H1 (cell line): ENCODE results near the gene APC2. TPM values are rescaled to one million over a fixed set of nuclear protein-coding genes. Genes with fewer than 3 reads are reported as not detected.

Experiments
- CTCF ChIA-PET: fragments of 300-600 bp; sonication (Branson Sonifier 250); formaldehyde crosslinking; loops from one replicate; lab custom pipeline; 2021; ENCODE audit not compliant: partially characterized antibody; lab: Charles Lee
- POLR2A ChIA-PET: fragments of 300-600 bp; sonication (Branson Sonifier 250); formaldehyde crosslinking; loops from one replicate; lab custom pipeline; 2021; ENCODE audit warnings: inconsistent platforms; ENCODE audit not compliant: partially characterized antibody; lab: Charles Lee
- DNase-seq, 2 experiments: peaks; one replicate each; pipeline versions ENCODE4 v3.0.0 to v3.0.0-alpha.2; 2010 to 2022; ENCODE audit warnings: low spot score in 2 of 2, low read depth in 1 of 2, mixed read lengths in 1 of 2
- FAIRE-seq: peaks from 2 replicates; lab custom pipeline; 2011; peaks lifted over from hg19 to GRCh38; lab: Jason Lieb, UNC
- H2AFZ ChIP-seq: 2 replicates; pipeline ENCODE4 v1.8.1; 2012; ENCODE audit warnings: low read length, inconsistent platforms
- H2AK5ac ChIP-seq: 2 replicates; pipeline ENCODE4 v1.6.1; 2013; ENCODE audit warnings: low read depth, low read length
- H2BK120ac ChIP-seq: replicated peaks from 2 replicates; pipeline ENCODE3; 2013; ENCODE audit warnings: low read depth, low read length, inconsistent platforms
- H2BK12ac ChIP-seq: 2 replicates; pipeline ENCODE4 v1.6.1; 2013; ENCODE audit warnings: low read depth, low read length
- H2BK15ac ChIP-seq: 2 replicates; pipeline ENCODE4 v1.6.1; 2013; ENCODE audit warnings: low read length
- H2BK20ac ChIP-seq: 2 replicates; pipeline ENCODE4 v1.6.1; 2013; ENCODE audit warnings: low read length
- H2BK5ac ChIP-seq: 2 replicates; pipeline ENCODE4 v1.6.1; 2013; ENCODE audit warnings: low read depth, low read length
- H3K14ac ChIP-seq: 2 replicates; pipeline ENCODE4 v1.6.1; 2013; ENCODE audit warnings: inconsistent platforms; ENCODE audit not compliant: insufficient read length
- H3K18ac ChIP-seq: 2 replicates; pipeline ENCODE4 v1.6.1; 2013; ENCODE audit warnings: low read length; ENCODE audit errors: extremely low read depth
- H3K23ac ChIP-seq: 2 replicates; pipeline ENCODE4 v1.6.1; 2013; ENCODE audit warnings: inconsistent platforms; ENCODE audit not compliant: insufficient read length
- H3K23me2 ChIP-seq: 2 replicates; pipeline ENCODE4 v1.6.1; 2013; ENCODE audit warnings: low read depth, low read length
- H3K27ac ChIP-seq: 2 replicates; pipeline ENCODE4 v1.6.1; 2011; ENCODE audit warnings: low read depth, low read length, inconsistent platforms
- H3K27me3 ChIP-seq, 4 experiments: replicated peaks in 1 of 4; 1 replicate in 1 of 4; 2 replicates in 3 of 4; pipeline versions ENCODE4 v1.6.1 to v1.8.1; 2011 to 2013; ENCODE audit warnings: low read length in 3 of 4, mild to moderate bottlenecking in 3 of 4, inconsistent platforms in 2 of 4, mixed read lengths in 2 of 4, moderate library complexity in 1 of 4; ENCODE audit not compliant: control insufficient read depth in 3 of 4, insufficient read depth in 3 of 4; ENCODE audit errors: extremely low read depth in 1 of 4
- H3K36me3 ChIP-seq, 4 experiments: 2 replicates each; pipeline versions ENCODE4 v1.6.1 to v1.8.1; 2011 to 2013; ENCODE audit warnings: mild to moderate bottlenecking in 4 of 4, low read length in 3 of 4, moderate library complexity in 2 of 4, control low read depth in 1 of 4, inconsistent platforms in 1 of 4; ENCODE audit not compliant: insufficient read depth in 4 of 4, control insufficient read depth in 2 of 4
- H3K4ac ChIP-seq: replicated peaks from 2 replicates; pipeline ENCODE3; 2013; ENCODE audit warnings: low read length, low read depth, mixed read lengths, inconsistent platforms; ENCODE audit not compliant: insufficient read length
- H3K4me1 ChIP-seq, 4 experiments: replicated peaks in 1 of 4; 1 replicate in 1 of 4; 2 replicates in 3 of 4; pipeline versions ENCODE4 v1.6.1 to v1.8.1; 2011 to 2013; ENCODE audit warnings: low read length in 3 of 4, inconsistent platforms in 2 of 4, mixed read lengths in 1 of 4; ENCODE audit not compliant: insufficient read depth in 4 of 4, control insufficient read depth in 3 of 4
- H3K4me2 ChIP-seq, 2 experiments: 2 replicates each; pipeline versions ENCODE4 v1.6.1 to v1.8.1; 2011 to 2013; ENCODE audit warnings: low read depth in 2 of 2, low read length in 2 of 2, control low read depth in 1 of 2, inconsistent platforms in 1 of 2, mild to moderate bottlenecking in 1 of 2; ENCODE audit not compliant: insufficient read depth in 1 of 2
- H3K4me3 ChIP-seq, 4 experiments: fragments of 200-600, 300-600 bp in 1 of 4; sonication (generic), shearing (Covaris generic), sonication (Bioruptor Twin) in 1 of 4; 2 replicates each; pipeline versions ENCODE4 v1.5.1 to v1.8.1; 2011 to 2016; ENCODE audit warnings: low read length in 4 of 4, low read depth in 3 of 4, control low read depth in 2 of 4, inconsistent platforms in 2 of 4, mild to moderate bottlenecking in 2 of 4, mixed read lengths in 1 of 4, moderate library complexity in 1 of 4; ENCODE audit not compliant: insufficient read depth in 2 of 4; ENCODE audit errors: extremely low read depth in 1 of 4
- H3K56ac ChIP-seq: replicated peaks from 2 replicates; pipeline ENCODE3; 2013; ENCODE audit warnings: low read depth, mild to moderate bottlenecking, mixed read lengths, low read length, inconsistent platforms; ENCODE audit not compliant: insufficient read length
- H3K79me1 ChIP-seq: 2 replicates; pipeline ENCODE4 v1.6.1; 2013; ENCODE audit warnings: low read depth, low read length, control low read depth
- H3K79me2 ChIP-seq, 2 experiments: 2 replicates each; pipeline versions ENCODE4 v1.6.1 to v1.8.1; 2012 to 2013; ENCODE audit warnings: low read length in 2 of 2, mild to moderate bottlenecking in 2 of 2, inconsistent platforms in 1 of 2; ENCODE audit not compliant: insufficient read depth in 2 of 2, control insufficient read depth in 1 of 2
- H3K9ac ChIP-seq, 4 experiments: replicated peaks in 1 of 4; 1 replicate in 1 of 4; 2 replicates in 3 of 4; pipeline versions ENCODE4 v1.6.1 to v1.8.1; 2011 to 2013; ENCODE audit warnings: low read depth in 3 of 4, low read length in 3 of 4, control low read depth in 2 of 4, mild to moderate bottlenecking in 2 of 4, moderate library complexity in 2 of 4, inconsistent platforms in 1 of 4; ENCODE audit errors: extremely low read depth in 1 of 4
- H3K9me3 ChIP-seq, 2 experiments: 2 replicates each; pipeline versions ENCODE4 v1.6.1 to v1.8.1; 2012 to 2013; ENCODE audit warnings: mild to moderate bottlenecking in 2 of 2, moderate library complexity in 2 of 2, control low read depth in 1 of 2, inconsistent platforms in 1 of 2, low read depth in 1 of 2, low read length in 1 of 2, mixed read lengths in 1 of 2; ENCODE audit not compliant: insufficient read depth in 2 of 2
- H4K20me1 ChIP-seq, 2 experiments: replicated peaks in 1 of 2; 2 replicates each; pipeline versions ENCODE3 to v1.8.1; 2011 to 2013; ENCODE audit warnings: inconsistent platforms in 2 of 2, low read length in 2 of 2, mild to moderate bottlenecking in 1 of 2; ENCODE audit not compliant: insufficient read depth in 2 of 2, control insufficient read depth in 1 of 2
- H4K5ac ChIP-seq: 2 replicates; pipeline ENCODE4 v1.6.1; 2013; ENCODE audit warnings: low read length, low read depth, mixed read lengths, inconsistent platforms; ENCODE audit not compliant: insufficient read length
- H4K8ac ChIP-seq: 2 replicates; pipeline ENCODE4 v1.8.0; 2013; ENCODE audit warnings: mild to moderate bottlenecking, moderate library complexity, low read length, inconsistent platforms; ENCODE audit not compliant: insufficient read depth; ENCODE audit errors: extremely low read depth
- H4K91ac ChIP-seq: replicated peaks from 2 replicates; pipeline ENCODE3; 2013; ENCODE audit warnings: low read length, mixed read lengths, inconsistent platforms; ENCODE audit not compliant: insufficient read length
- CBX5 ChIP-seq: fragments of 300-800, 300-1000 bp; sonication (generic); IDR thresholded peaks from 2 replicates; pipeline ENCODE4 v1.7.1; 2016; ENCODE audit warnings: antibody characterized with exemption, low read length, low read depth
- CHD1 ChIP-seq: IDR thresholded peaks from 2 replicates; pipeline ENCODE4 v1.6.1; 2012; ENCODE audit warnings: low read depth, low read length, improper control_type of control experiment
- CHD2 ChIP-seq: IDR thresholded peaks from 2 replicates; pipeline ENCODE4 v1.6.1; 2012; ENCODE audit warnings: low read length, improper control_type of control experiment
- CTBP2 ChIP-seq: IDR thresholded peaks from 2 replicates; pipeline ENCODE4 v1.7.0; 2011; ENCODE audit warnings: borderline replicate concordance, mild to moderate bottlenecking, moderate library complexity, mixed read lengths, low read length; ENCODE audit not compliant: insufficient read depth, insufficient read length
- KDM5A ChIP-seq: fragments of 200-600 bp; IDR thresholded peaks from 2 replicates; pipeline ENCODE4 v1.7.1; 2012; ENCODE audit warnings: mild to moderate bottlenecking, low read length, inconsistent platforms, mixed read lengths
- MAFK ChIP-seq: IDR thresholded peaks from 2 replicates; pipeline ENCODE4 v1.6.1; 2012; ENCODE audit warnings: low read depth, mild to moderate bottlenecking, improper control_type of control experiment, low read length
- MAX ChIP-seq: IDR thresholded peaks from 2 replicates; pipeline ENCODE4 v1.6.1; 2012; ENCODE audit warnings: inconsistent platforms
- SP1 ChIP-seq: IDR thresholded peaks from 2 replicates; pipeline ENCODE4 v1.6.1; 2011; ENCODE audit warnings: low read depth, low read length
- SUZ12 ChIP-seq: fragments of 200-600 bp; sonication (generic); IDR thresholded peaks from 2 replicates; pipeline ENCODE4 v1.6.1; 2012; ENCODE audit warnings: mild to moderate bottlenecking, inconsistent platforms, low read length, moderate library complexity, mixed read lengths
- TEAD4 ChIP-seq: IDR thresholded peaks from 2 replicates; pipeline ENCODE4 v1.6.1; 2012; ENCODE audit warnings: low read depth, low read length, inconsistent platforms, mixed read lengths
- WGBS, 2 experiments: shearing (Covaris generic) in 1 of 2; methylation state at CpG; one replicate each; pipeline versions ENCODE4 v1.1.6 to v1.1.7; 2013 to 2015; ENCODE audit warnings: low lambda C conversion rate in 2 of 2, mixed read lengths in 2 of 2, inconsistent platforms in 1 of 2, low coverage in 1 of 2, missing lambda C conversion rate in 1 of 2; ENCODE audit not compliant: insufficient replicate concordance in 2 of 2, insufficient coverage in 1 of 2, insufficient read length in 1 of 2; ENCODE audit errors: extremely low coverage in 1 of 2, missing lambda C conversion rate in 1 of 2; 5-methylcytosine and 5-hydroxymethylcytosine counted together
- polyA plus RNA-seq, 7 experiments: library from polyadenylated mRNA; depleted of rRNA in 3 of 7; stranded (reverse) in 5 of 7; unstranded in 2 of 7; fragments of >200 nt in 5 of 7; fragments of 200-250 nt in 2 of 7; gene quantifications; 1 replicate in 5 of 7; 2 replicates in 1 of 7; 4 replicates in 1 of 7; pipeline versions ENCODE4 v1.2.1 to v1.2.3, GENCODE V29; 2011 to 2013; ENCODE audit warnings: missing spikeins in 2 of 7, mixed read lengths in 2 of 7
- total RNA-seq: library from RNA; stranded (reverse); fragmentation: NEBNext Ultra II Directional; extraction: Animal tissue kit (Norgen Biotek cat#: 25700); gene quantifications from 2 replicates; pipeline ENCODE4 v1.2.1, GENCODE V29; 2021

Gene APC2
- total and polyA plus RNA-seq, 2 of the 8 experiments (the other 6 are each of a cell fraction or from before 2014, with no cell fraction given), result 1.3 to 4.1 TPM

GRCh38 chr19:1417681-1418495, 32.0 kb upstream of the APC2 start:
- no peak overlapping the region for H3K56ac ChIP-seq
- no peak overlapping the region for H4K5ac ChIP-seq
- DNase-seq (no peak), FAIRE-seq (no peak)
- H3K9me3 ChIP-seq, result no peaks in the 10 kb centered on the region
- H2BK20ac ChIP-seq, result no peak overlapping the region
- H2BK120ac ChIP-seq, result no peak overlapping the region
- no peak overlapping the region for H3K4me3 ChIP-seq
- H3K9ac ChIP-seq, result peak overlapping the region in 1 of 4 experiments; percentile 15; a peak in 1 of 7 replicates
- peaks cover 8 to 27% (median 17%) of the 10 kb centered on the region in 4 experiments for H3K4me1 ChIP-seq
- H2BK12ac ChIP-seq, result no peak overlapping the region
- H2AK5ac ChIP-seq, result no peak overlapping the region
- H3K4ac ChIP-seq, result no peak overlapping the region
- H2BK15ac ChIP-seq, result no peak overlapping the region
- no peak overlapping the region for H3K18ac ChIP-seq
- 0 out of 2 replicates have a peak overlapping the region, but pooled peaks have one; percentile 34 for H3K27ac ChIP-seq
- peaks cover 28% of the 10 kb centered on the region for H3K79me1 ChIP-seq
- H2AFZ ChIP-seq, result no peak overlapping the region
- H4K91ac ChIP-seq, result no peak overlapping the region
- POLR2A ChIA-PET, result interaction anchor here (0.8 to 2.4 kb wide), 8 partner anchors 9 to 57 kb away, joined by 3 to 9 read pairs (median 4); no protein-coding TSS in a partner anchor
- H3K79me2 ChIP-seq, result peaks cover 34 to 93% of the 10 kb centered on the region in 2 experiments
- CTCF ChIA-PET, result interaction anchor here (0.7 to 1.3 kb wide), 2 partner anchors 12 to 13 kb away, joined by 3 read pairs; no protein-coding TSS in a partner anchor
- H3K14ac ChIP-seq, result no peak overlapping the region
- H4K8ac ChIP-seq, result peak overlapping the region; percentile 35; the same call in 1 of the 2 replicates
- peaks cover 23 to 54% (median 40%) of the 10 kb centered on the region in 4 experiments for H3K36me3 ChIP-seq
- H3K4me2 ChIP-seq, result peak overlapping the region in 1 of 2 experiments; percentile 8; a peak in 1 of 4 replicates
- peaks cover 2% of the 10 kb centered on the region; the same call in 1 of the 2 replicates for H3K23me2 ChIP-seq
- H3K23ac ChIP-seq, result no peak overlapping the region
- H2BK5ac ChIP-seq, result peak overlapping the region; percentile 7; the same call in 1 of the 2 replicates
- H3K27me3 ChIP-seq, result no peaks in the 10 kb centered on the region
- WGBS, 2 experiments, result 95% methylated on average over 30 of the region's 30 CpGs; no CpG with 5 or more reads in 1 of the 2 experiments
- peaks cover 52 to 57% of the 10 kb centered on the region in 2 experiments for H4K20me1 ChIP-seq
- TF ChIP-seq CHD1 (no peak), SUZ12 (no peak), CBX5 (no peak), MAFK (no peak), MAX (no peak), CTBP2 (no peak), TEAD4 (no peak), CHD2 (no peak), KDM5A (no peak), SP1 (no peak)
